ENCODE results near the gene DDX54.
"Not testable (repeated sequence)": the region's sequence is repeated elsewhere in the genome, so short reads cannot be mapped to it uniquely, and the experiment has no call there.

DDX54 gene

DNA sequence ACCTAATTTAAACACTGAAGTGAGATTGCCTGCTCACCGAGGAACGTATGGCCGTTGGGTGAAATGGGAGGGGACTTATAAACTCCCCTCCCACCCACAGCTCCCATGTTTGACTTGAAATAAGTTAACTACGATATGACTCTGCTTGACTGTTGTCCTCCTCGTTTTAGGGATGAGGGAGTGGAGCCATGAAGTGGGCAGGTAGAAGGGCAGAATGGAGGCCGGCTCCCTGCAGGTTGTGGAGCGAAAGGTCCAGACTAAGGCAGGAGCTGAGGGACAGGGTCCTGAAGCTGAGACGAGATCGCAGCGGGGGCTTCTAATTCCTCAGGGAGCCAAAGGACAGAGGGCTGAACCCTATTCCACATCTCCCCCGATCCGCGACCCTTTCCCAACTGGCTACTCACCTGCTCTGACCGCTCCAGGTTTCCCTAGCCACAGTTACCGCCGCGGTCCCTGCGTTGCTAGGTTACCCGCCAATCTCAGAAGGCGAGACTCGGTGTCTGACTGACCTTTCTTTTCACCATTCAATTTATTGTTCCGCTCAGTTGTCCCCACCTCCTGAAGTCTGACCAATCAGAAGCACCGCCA, 35.4 kb upstream of the DDX54 start:
- no peak for DNase-seq (ENCODE audit: low read depth)

- DNase-seq (ENCODE audit: low read depth): no peak
Observed at GRCh38 chr12:113216027-113216426, 30.7 kb upstream of the DDX54 start.

DNA sequence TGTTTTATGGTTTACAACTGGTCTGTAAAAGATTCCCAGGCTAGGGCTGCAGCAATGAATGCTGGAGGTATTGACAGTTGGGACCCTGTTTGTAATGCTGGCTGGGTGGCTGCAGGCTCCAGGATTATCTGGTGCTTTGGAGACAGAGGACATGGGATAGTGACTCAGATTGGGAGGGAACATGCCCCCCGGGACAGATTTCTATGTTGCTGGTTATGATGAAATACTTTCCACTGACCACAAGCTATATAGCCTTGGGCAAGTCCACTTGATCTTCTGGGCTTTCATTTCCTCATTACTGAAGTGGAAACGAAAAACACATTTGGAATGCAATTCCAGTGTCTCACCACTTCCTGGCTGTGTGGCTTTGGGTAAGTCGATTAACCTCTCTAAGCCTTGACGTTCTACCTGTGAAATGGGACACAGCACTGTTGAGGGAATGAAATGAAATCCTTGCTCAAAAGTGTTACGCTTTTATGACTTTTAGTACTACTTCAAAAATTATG, 29.7 kb upstream of the DDX54 start:
- DNase-seq (ENCODE audit: low read depth): no peak

DNA sequence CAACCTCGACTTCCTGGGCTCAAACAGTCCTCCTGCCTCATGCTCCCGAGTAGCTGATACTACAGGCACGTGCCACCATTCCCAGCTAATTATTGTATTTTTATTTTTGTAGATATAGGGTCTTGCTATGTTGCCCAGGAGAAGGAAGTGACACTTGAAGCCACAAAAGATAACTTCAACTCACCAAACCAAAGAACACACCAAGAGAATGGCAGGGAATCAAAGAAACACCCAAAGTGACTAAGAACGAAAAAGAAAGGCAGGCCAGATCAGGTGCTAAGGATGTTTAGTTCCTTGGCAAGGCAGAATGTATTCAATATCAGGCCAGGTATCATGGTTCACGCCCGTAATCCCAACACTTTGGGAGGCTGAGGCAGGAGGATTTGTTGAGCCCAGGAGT, 25.9 kb upstream of the DDX54 start:
- DNase-seq (ENCODE audit: low read depth): no peak

DNA sequence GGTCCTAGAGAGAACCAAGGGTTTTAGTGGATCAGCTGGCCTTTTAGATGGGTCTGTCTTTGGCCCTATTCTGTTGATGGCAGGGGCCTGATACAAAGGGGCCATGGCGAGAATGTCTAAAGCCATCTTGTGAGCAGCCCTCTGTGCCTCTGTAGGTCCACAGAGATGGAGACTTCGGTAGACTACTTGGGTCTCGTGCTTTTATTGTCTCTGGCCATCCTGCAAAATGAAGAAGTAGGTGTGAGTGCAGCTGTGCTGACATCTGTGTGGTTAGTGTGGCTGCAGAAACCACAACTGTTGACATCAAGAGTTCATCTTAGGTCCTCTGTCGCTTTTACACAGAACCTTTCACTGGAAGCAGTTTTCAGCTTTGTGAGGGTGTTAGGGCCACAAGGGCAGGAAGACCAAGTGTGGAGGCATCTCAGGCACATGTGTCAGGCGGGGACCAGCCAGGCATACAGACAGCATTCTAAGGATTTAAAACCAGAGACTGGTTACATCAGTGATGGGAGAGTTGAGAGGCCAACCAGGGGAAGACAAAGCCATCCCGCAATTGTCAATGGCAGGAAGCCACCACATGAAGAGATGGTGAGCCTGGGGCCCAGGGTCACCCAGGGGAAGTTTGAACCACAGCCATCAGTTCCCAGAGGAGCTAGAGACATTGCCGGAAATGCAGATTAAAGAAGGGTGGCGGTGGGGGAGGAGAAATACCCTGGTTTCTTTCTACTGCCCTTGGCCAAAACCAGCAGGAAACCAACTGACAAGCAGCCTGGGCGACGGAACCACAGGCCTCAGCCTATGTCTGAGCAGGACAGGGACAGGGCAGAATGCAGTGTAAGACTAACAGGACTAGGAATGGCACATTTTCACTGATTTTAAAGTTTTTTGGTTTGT, 23.0 kb upstream of the DDX54 start:
- peak; percentile 30 for DNase-seq (ENCODE audit: low read depth)

DNA sequence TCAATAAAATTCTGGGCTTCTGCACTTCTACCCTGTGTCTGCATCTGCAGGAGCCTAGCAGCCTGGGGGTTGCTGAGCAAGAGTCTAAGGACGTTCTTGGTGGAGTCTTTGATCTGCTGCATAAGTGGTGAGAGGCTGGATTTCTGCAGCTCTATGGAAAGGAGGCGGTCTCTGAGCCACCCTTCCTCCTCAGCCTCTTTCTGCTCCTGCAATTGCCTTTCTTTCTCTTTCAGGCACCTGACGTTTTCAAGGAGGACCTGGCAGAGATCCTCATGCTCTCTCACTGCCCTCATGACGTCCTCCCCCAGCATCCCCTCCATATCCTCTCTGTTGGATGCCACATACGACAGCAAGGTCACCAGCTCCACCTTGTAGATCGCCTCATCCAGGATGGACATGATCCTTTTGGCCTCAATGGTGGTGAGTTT, 22.3 kb upstream of the DDX54 start:
- no peak for DNase-seq (ENCODE audit: low read depth)

DNA sequence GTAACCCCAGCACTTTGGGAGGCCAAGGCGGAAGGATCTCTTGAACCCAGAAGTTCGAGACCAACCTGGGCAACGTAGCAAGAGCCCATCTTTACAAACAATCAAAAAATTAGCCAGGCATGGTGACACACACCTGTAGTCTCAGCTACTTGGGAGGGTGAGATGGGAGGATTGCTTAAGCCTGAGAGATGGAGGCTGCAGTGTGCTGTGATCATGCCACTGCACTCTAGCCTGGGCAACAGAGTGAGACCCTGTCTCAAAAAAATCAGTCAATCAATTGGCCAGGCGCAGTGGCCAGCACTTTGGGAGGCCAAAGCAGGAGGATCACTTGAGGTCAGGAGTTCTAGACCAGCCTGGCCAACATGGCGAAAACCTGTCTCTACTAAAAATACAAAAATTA, 21.5 kb upstream of the DDX54 start:
- not testable (repeated sequence) for DNase-seq (ENCODE audit: low read depth)

- DNase-seq (ENCODE audit: low read depth): no peak
Observed at GRCh38 chr12:113204804-113205203, 19.5 kb upstream of the DDX54 start.

DNA sequence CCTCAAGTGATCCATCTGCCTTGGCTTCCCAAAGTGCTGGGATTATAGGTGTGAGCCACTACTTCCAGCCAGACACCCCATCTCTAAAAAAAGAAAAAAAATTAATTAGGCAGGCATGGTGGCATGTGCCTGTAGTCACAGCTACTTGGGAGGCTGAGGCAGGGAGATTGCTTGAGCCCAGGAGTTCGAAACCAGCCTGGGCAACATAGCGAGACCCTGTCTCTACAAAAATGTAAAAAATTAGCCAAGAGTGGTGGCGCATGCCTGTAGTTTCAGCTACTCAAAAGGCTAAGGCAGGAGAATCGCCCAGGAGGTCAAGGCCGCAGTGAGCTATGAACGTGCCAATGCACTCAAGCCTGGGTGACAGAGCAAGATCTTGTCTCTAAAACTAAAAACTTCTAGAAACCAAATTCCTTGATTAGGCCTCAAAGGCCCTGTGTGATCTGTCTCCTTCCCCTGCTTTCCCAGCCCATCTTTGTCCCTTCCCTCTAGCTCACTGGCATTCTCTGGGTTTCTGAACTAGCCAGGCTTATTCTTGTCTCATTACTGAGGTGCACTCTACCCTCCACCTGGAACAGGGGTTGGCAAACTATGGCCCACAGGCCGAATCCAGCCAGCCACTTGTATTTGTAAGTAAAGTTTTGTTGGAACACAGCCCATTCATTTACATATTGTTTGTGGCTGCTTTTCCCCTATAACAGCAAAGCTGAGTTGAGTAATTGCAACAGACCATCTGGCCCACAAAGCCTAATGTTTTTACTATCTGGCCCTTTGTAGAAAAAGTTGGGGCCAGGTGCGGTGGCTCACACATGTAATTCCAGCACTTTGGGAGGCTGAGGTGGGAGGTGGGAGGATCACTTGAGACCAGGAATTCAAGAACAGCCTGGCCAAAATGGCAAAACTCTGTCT, 18.8 kb upstream of the DDX54 start:
- DNase-seq (ENCODE audit: low read depth): no peak

DNA sequence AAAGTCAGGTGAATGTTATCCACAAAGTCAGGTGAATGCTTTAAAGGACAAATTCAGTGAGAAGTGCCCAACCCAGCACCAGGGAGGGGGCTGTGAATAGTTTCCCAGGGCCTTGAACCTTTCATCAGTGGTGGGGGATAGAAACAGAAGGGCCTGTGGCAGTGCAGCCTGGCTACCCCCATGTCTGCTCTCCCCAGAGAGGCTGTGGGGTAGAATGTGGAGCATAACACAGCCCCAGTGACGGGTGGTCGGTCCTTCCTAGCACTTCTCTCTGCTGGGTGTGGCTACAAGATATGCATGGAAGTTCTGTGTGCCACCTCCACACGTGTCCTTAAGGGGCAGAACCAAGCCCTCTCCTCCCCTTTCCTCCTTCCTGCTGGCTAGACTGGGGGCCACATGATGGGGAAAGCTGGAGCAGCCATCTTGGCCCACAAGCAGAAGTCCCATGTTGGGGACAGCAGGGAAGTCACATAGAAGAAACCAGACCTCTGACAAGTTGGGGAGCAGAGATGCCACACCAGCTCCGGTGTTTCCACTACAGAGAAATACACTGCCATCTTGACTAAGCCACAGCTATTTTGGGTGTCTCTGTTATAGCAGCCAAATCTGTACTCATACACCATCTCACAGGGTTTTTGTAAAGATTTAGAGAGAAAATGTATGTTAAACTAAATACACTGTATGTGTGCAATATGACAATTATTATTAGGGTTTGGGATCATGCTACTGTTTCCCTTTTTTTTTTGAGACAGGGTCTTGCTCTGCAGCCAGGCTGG, 17.2 kb upstream of the DDX54 start:
- no peak for DNase-seq (ENCODE audit: low read depth)

DNA sequence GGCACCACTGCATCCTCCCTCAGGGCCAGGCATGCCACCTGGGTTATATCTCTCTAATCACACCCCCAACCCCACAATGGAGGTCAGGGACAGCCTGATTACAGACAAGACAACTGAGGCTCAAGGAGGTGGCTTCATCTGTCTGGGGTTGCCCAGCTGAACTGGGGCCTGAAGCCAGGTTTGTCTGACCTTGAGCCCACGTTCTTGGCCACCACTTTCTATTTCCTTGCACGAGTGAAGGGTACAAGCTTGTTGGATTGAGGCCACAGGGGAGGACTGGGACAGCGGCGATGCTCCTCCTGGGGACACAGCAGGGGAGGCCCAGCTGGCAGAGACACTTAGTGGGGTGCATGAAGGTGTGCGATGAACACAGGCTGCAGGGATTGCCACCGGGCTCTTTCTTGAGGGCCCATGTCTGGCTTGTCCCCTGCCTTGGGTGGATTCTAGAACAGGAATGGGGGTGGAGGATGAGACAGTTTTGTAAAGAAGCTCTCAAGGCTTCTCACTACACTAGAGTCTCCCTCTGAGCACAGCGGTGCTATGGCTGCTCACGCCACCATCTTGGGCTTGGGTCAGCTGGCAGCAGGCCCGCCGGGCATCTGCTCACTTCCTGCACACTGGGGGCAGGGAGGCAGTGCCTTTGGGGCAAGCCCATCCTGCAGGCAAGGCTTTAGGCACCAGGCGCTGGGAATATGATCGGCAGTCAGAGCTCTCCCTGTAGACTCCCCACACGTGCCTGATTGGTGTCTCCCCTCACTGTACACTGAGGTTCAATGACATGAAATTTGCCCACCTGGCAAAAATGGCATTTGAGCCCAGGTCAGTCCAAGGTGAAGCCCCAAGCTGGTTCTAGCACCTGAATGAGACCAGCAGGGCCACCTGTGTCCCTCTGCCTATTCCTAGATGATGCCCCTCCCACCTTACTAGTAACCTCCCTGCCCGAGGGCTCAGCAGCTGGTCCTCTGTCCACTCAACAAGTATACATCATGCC, 16.2 kb upstream of the DDX54 start:
- DNase-seq (ENCODE audit: low read depth): no peak

- DNase-seq (ENCODE audit: low read depth): no peak
Observed at GRCh38 chr12:113200021-113200797, 14.9 kb upstream of the DDX54 start.

DNA sequence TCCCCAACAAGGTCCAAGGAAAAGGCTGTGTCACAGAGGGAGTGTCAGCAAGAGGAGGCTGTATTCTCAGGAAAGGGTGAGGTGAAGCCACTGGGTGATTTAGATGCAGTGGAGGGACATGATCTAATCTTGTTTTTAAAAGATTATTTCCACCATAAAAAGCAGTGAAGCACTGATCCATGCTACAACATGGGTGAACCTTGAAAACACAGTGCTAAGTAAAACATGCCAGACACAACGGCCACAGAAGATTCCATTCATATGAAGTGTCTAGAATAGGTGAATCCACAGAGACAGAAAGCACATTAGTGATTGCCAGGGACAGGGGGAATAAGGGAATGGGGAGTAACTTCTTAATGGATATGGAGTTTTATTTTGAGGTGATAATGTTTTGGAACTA, 13.0 kb upstream of the DDX54 start:
- DNase-seq (ENCODE audit: low read depth): no peak

- DNase-seq (ENCODE audit: low read depth): no peak
Observed at GRCh38 chr12:113197518-113198077, 12.3 kb upstream of the DDX54 start.

DNA sequence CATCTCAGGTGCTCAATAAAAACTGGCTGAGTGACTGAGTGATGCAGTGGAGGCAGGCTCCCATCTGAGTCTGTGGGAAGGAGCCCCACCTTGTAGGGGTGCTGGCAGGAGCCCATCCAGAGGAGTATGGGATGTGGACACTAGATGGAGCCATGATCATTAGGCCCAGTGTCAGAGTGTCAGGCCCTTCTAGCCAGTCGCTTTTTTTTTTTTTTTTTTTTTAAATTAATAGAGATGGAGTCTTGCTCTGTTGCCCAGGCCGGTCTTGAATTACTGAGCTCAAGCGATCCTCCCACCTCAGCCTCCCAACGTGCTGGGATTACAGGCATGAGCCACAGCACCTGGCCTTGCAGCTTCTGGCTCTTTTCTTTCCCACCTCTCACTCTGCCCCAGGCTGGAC, 11.7 kb upstream of the DDX54 start:
- peak; percentile 11 for DNase-seq (ENCODE audit: low read depth)

- DNase-seq (ENCODE audit: low read depth): no peak
Observed at GRCh38 chr12:113196582-113196981, 11.3 kb upstream of the DDX54 start.

DNA sequence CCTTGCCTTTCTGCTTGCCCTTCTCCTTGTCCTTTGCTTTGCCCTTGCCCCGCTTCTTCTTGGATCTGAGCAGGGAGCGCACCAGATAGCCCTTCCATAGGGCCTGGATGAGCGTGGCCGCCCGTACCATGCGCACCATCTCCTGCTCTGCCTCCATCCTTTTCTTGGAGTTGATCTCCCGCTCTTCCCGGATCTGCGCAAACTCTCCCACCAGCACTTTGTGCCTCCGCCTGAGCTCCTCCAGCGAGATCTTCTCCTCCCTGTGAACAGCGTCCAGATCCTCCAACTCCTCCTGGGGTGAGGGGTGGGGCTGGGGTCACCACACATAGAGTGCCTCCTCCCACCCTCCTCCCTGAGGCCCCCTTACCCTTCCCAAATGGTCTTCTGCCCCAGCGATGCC, 10.3 kb upstream of the DDX54 start:
- no peak for DNase-seq (ENCODE audit: low read depth)

DNA sequence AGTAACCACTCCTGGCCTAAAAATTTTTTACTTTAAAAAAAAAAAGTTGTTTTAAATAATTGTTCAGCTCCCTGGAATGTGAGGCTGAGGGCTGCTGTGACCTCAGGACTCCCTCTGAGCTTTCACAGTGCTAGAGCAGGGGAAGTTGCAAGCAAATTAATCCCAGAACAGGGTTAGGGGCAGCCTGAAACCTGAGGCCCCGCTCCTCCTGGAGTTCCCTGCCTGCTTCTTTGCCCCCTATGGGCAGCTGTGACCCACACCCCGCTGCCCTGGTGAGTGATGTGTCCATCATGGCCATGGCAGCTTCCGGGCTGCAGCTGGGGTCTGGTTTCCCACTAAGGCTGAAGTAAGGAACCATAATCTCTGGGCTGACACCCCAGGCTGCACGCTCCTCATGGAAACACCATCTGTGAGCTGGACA, 9.7 kb upstream of the DDX54 start:
- DNase-seq (ENCODE audit: low read depth): no peak

- DNase-seq (ENCODE audit: low read depth): no peak
Observed at GRCh38 chr12:113191227-113191626, 5.9 kb upstream of the DDX54 start.
